AG04450 (cell line): ENCODE results near the gene FAM53B. TPM values are rescaled to one million over a fixed set of nuclear protein-coding genes. Genes with fewer than 3 reads are reported as not detected.

Experiments
- CTCF ChIA-PET: fragments of 300-600, 350-600 bp; formaldehyde crosslinking; extraction: SDS; loops from one replicate; lab custom pipeline; 2022; ENCODE audit warnings: antibody characterized with exemption, inconsistent platforms; lab: Charles Lee
- POLR2A ChIA-PET: fragments of 350-600 bp; formaldehyde crosslinking; extraction: SDS; loops from one replicate; lab custom pipeline; 2021; ENCODE audit warnings: antibody characterized with exemption, inconsistent platforms; lab: Yijun Ruan, JAX
- DNase-seq: peaks from one replicate; pipeline ENCODE4 v3.0.0-alpha.2; 2011; ENCODE audit warnings: low read depth, low spot score
- H3K27ac ChIP-seq: one replicate; pipeline ENCODE4 v1.5.1; 2012; ENCODE audit warnings: low read depth, low read length, control low read depth
- H3K27me3 ChIP-seq: one replicate; pipeline ENCODE4 v1.6.0; 2012; ENCODE audit warnings: low read length; ENCODE audit not compliant: control insufficient read depth, insufficient read depth
- H3K4me3 ChIP-seq: 2 replicates; pipeline ENCODE4 v1.5.1; 2011; ENCODE audit warnings: mild to moderate bottlenecking, low read depth, low read length, control low read depth
- H3K9me3 ChIP-seq: 2 replicates; pipeline ENCODE4 v1.5.1; 2012; ENCODE audit warnings: low read length; ENCODE audit not compliant: control insufficient read depth, insufficient read depth
- CTCF ChIP-seq: IDR thresholded peaks from 2 replicates; pipeline ENCODE4 v1.5.1; 2011; ENCODE audit warnings: low read depth, low read length, control low read depth, inconsistent platforms
- polyA plus RNA-seq: library from polyadenylated mRNA; depleted of rRNA; stranded (reverse); fragments of >200 nt; gene quantifications from 2 replicates; pipeline ENCODE4 v1.2.3, GENCODE V29; 2011

Gene FAM53B
- polyA plus RNA-seq, 1 experiment, result 4.1 TPM

- no peak for DNase-seq
- TF ChIP-seq CTCF, result no peak
- Histone ChIP-seq H3K9me3 (no peaks in the 10 kb centered on the region; the same call in 1 of the 2 replicates), H3K27me3 (no peaks in the 10 kb centered on the region), H3K27ac (no peak overlapping the region), H3K4me3 (no peak overlapping the region)
- POLR2A ChIA-PET, result no interaction called here
- CTCF ChIA-PET, result interaction anchor here (1.6 kb wide), 1 partner anchor 12 kb away, joined by 5 read pairs; no protein-coding TSS in a partner anchor
Observed at GRCh38 chr10:124659380-124659779, 84.8 kb downstream of the FAM53B start.

- H3K4me3 ChIP-seq, result no peak overlapping the region
- no peak overlapping the region for H3K27ac ChIP-seq
- no peak for TF ChIP-seq CTCF
- no peaks in the 10 kb centered on the region; the same call in 1 of the 2 replicates for H3K9me3 ChIP-seq
- ChIA-PET CTCF (interaction anchor here (1.6 kb wide), 1 partner anchor 12 kb away, joined by 5 read pairs; no protein-coding TSS in a partner anchor), POLR2A (no interaction called here)
- no peak for DNase-seq
- no peaks in the 10 kb centered on the region for H3K27me3 ChIP-seq
Observed at GRCh38 chr10:124658591-124659242, 85.5 kb downstream of the FAM53B start.

- POLR2A ChIA-PET, result no interaction called here
- Histone ChIP-seq H3K4me3 (no peak overlapping the region), H3K9me3 (no peaks in the 10 kb centered on the region; the same call in 1 of the 2 replicates), H3K27me3 (no peaks in the 10 kb centered on the region), H3K27ac (no peak overlapping the region)
- CTCF ChIA-PET, result no interaction called here
- DNase-seq, result no peak
- TF ChIP-seq CTCF, result no peak
Observed at GRCh38 chr10:124657806-124658205, 86.4 kb downstream of the FAM53B start.

GRCh38 chr10:124656541-124656940 is 87.6 kb downstream of the FAM53B start:
- Histone ChIP-seq H3K27ac (no peak overlapping the region), H3K4me3 (no peak overlapping the region), H3K27me3 (no peaks in the 10 kb centered on the region), H3K9me3 (no peaks in the 10 kb centered on the region; the same call in 1 of the 2 replicates)
- no peak for DNase-seq
- POLR2A ChIA-PET, result no interaction called here
- CTCF ChIA-PET, result no interaction called here
- TF ChIP-seq CTCF, result no peak

- no peak for DNase-seq
- ChIA-PET POLR2A (no interaction called here), CTCF (no interaction called here)
- H3K27me3 ChIP-seq, result no peaks in the 10 kb centered on the region
- no peak for TF ChIP-seq CTCF
- no peak overlapping the region for H3K27ac ChIP-seq
- H3K9me3 ChIP-seq, result no peaks in the 10 kb centered on the region; the same call in 1 of the 2 replicates
- no peak overlapping the region for H3K4me3 ChIP-seq
Observed at GRCh38 chr10:124656113-124656490, 88.1 kb downstream of the FAM53B start.
